ENCODE measurements around the gene U2SURP.
"Not testable (repeated sequence)": the region's sequence is repeated elsewhere in the genome, so short reads cannot be mapped to it uniquely, and the experiment has no call there.

The U2SURP gene

DNA sequence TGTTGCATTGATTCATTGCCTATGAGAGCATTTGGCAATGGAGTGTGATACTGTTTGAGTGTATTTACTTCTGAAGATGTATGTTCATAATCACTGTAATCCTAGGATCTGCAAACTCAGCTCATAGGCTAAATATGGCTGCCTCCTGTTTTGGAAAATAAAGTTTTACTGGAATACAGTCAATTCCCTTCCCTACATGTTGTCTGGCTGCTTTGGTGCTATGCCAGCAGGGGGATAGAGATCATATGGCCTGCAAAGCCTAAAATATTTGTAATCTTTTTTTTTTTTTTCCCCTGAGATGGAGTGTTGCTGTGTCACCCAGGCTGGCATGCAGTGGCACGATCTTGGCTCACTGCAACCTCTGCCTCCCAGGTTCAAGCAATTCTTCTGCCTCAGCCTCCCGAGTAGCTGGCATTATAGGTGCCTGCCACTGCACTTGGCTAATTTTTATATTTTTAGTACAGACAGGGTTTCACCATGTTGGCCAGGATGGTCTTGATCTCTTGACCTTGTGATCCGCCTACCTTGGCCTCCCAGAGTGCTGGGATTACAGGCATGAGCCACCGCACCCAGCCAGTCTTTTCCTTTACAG, 30.5 kb downstream of the U2SURP start:
- POLR2A ChIA-PET: interaction anchor here (0.7 kb wide), 1 partner anchor 87 kb away, joined by 5 read pairs; no protein-coding TSS in a partner anchor
- peaks cover 20 to 90% (median 56%) of the 10 kb centered on the region in 4 experiments for H3K36me3 ChIP-seq (ENCODE audit: control insufficient read depth in 4 of 4, insufficient read depth in 4 of 4, low read length in 3 of 4)
- H3K9me3 ChIP-seq (ENCODE audit: control extremely low read depth in 1 of 5, control insufficient read depth in 4 of 5, insufficient read depth in 2 of 5, low read depth in 1 of 5, low read length in 4 of 5); H3K4me3 ChIP-seq (ENCODE audit: control insufficient read depth in 1 of 7, extremely low read depth in 1 of 7, insufficient read depth in 4 of 7, low read depth in 2 of 7, low read length in 6 of 7); DNase-seq; H3K27me3 ChIP-seq (replicated peaks in 2 of 5; ENCODE audit: control insufficient read depth in 4 of 5, insufficient read depth in 5 of 5, low read length in 4 of 5); H3K4me1 ChIP-seq (ENCODE audit: control extremely low read depth in 1 of 4, control insufficient read depth in 4 of 4, insufficient read depth in 4 of 4, low read length in 3 of 4); H3K27ac ChIP-seq (ENCODE audit: insufficient read depth in 1 of 2, low read depth in 1 of 2, low read length in 2 of 2, poor library complexity in 1 of 2, severe bottlenecking in 2 of 2); CTCF ChIA-PET: not testable (repeated sequence)
- 100% methylated on average over 3 of the region's 4 CpGs for WGBS (ENCODE audit: insufficient coverage)

- POLR2A ChIA-PET: no interaction called here
- Histone ChIP-seq H3K27me3 (replicated peaks in 2 of 5; ENCODE audit: control insufficient read depth in 4 of 5, insufficient read depth in 5 of 5, low read length in 4 of 5) (no peaks in the 10 kb centered on the region), H3K27ac (ENCODE audit: insufficient read depth in 1 of 2, low read depth in 1 of 2, low read length in 2 of 2, poor library complexity in 1 of 2, severe bottlenecking in 2 of 2) (peak overlapping the region in 1 of 2 experiments; percentile 56), H3K36me3 (ENCODE audit: control insufficient read depth in 4 of 4, insufficient read depth in 4 of 4, low read length in 3 of 4) (peaks cover 13 to 77% (median 50%) of the 10 kb centered on the region in 4 experiments), H3K9me3 (ENCODE audit: control extremely low read depth in 1 of 5, control insufficient read depth in 4 of 5, insufficient read depth in 2 of 5, low read depth in 1 of 5, low read length in 4 of 5) (no peaks in the 10 kb centered on the region), H3K4me3 (ENCODE audit: control insufficient read depth in 1 of 7, extremely low read depth in 1 of 7, insufficient read depth in 4 of 7, low read depth in 2 of 7, low read length in 6 of 7) (no peak overlapping the region), H3K4me1 (ENCODE audit: control extremely low read depth in 1 of 4, control insufficient read depth in 4 of 4, insufficient read depth in 4 of 4, low read length in 3 of 4) (no peaks in the 10 kb centered on the region)
- no CpG with 5 or more reads among the region's 3 CpGs for WGBS (ENCODE audit: insufficient coverage)
- CTCF ChIA-PET: interaction anchor here (2.8 kb wide), 1 partner anchor 11 kb away, joined by 8 read pairs; no protein-coding TSS in a partner anchor
- DNase-seq: peak in 2 of 3 donors; percentile 13 to 19
Observed at GRCh38 chr3:143035466-143036211, 34.3 kb downstream of the U2SURP start.

- H3K36me3 ChIP-seq (ENCODE audit: control insufficient read depth in 4 of 4, insufficient read depth in 4 of 4, low read length in 3 of 4): peaks cover 9 to 68% (median 46%) of the 10 kb centered on the region in 4 experiments
- CTCF ChIA-PET: interaction anchor here (2.8 kb wide), 1 partner anchor 12 kb away, joined by 8 read pairs; no protein-coding TSS in a partner anchor
- WGBS (ENCODE audit: insufficient coverage): 88% methylated on average over 1 of the region's 2 CpGs
- no peaks in the 10 kb centered on the region for H3K4me1 ChIP-seq (ENCODE audit: control extremely low read depth in 1 of 4, control insufficient read depth in 4 of 4, insufficient read depth in 4 of 4, low read length in 3 of 4)
- POLR2A ChIA-PET: no interaction called here
- H3K4me3 ChIP-seq (ENCODE audit: control insufficient read depth in 1 of 7, extremely low read depth in 1 of 7, insufficient read depth in 4 of 7, low read depth in 2 of 7, low read length in 6 of 7): no peak overlapping the region
- H3K27ac ChIP-seq (ENCODE audit: insufficient read depth in 1 of 2, low read depth in 1 of 2, low read length in 2 of 2, poor library complexity in 1 of 2, severe bottlenecking in 2 of 2): no peak overlapping the region
- no peaks in the 10 kb centered on the region for H3K9me3 ChIP-seq (ENCODE audit: control extremely low read depth in 1 of 5, control insufficient read depth in 4 of 5, insufficient read depth in 2 of 5, low read depth in 1 of 5, low read length in 4 of 5)
- no peaks in the 10 kb centered on the region for H3K27me3 ChIP-seq (replicated peaks in 2 of 5; ENCODE audit: control insufficient read depth in 4 of 5, insufficient read depth in 5 of 5, low read length in 4 of 5)
- DNase-seq: peak in 2 of 3 donors; percentile 7 to 12
Observed at GRCh38 chr3:143036557-143036956, 35.2 kb downstream of the U2SURP start.

DNA sequence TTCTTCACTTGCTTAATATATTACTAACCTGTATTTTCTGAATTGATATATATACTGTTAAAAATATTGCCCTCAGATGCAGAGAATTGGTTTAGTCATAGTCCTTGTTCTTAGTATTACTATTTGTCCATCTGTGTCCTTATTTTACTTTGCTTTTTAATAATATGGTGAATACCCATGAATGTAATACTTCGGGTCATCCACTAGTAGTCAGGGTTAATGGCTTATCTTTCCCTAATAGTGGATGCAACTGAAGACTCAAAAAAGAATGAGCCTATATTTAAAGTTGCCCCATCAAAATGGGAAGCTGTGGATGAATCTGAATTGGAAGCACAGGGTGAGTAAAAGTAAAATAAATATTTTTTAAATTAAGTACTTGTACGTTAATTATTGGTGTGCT, 36.5 kb downstream of the U2SURP start:
- Histone ChIP-seq H3K4me1 (ENCODE audit: control extremely low read depth in 1 of 4, control insufficient read depth in 4 of 4, insufficient read depth in 4 of 4, low read length in 3 of 4) (no peaks in the 10 kb centered on the region), H3K9me3 (ENCODE audit: control extremely low read depth in 1 of 5, control insufficient read depth in 4 of 5, insufficient read depth in 2 of 5, low read depth in 1 of 5, low read length in 4 of 5) (no peaks in the 10 kb centered on the region), H3K27me3 (replicated peaks in 2 of 5; ENCODE audit: control insufficient read depth in 4 of 5, insufficient read depth in 5 of 5, low read length in 4 of 5) (no peaks in the 10 kb centered on the region), H3K36me3 (ENCODE audit: control insufficient read depth in 4 of 4, insufficient read depth in 4 of 4, low read length in 3 of 4) (peaks cover 7 to 63% (median 47%) of the 10 kb centered on the region in 4 experiments), H3K27ac (ENCODE audit: insufficient read depth in 1 of 2, low read depth in 1 of 2, low read length in 2 of 2, poor library complexity in 1 of 2, severe bottlenecking in 2 of 2) (no peak overlapping the region), H3K4me3 (ENCODE audit: control insufficient read depth in 1 of 7, extremely low read depth in 1 of 7, insufficient read depth in 4 of 7, low read depth in 2 of 7, low read length in 6 of 7) (no peak overlapping the region)
- ChIA-PET CTCF (interaction anchor here (0.7 to 2.8 kb wide), 4 partner anchors 13 to 637 kb away, joined by 3 to 8 read pairs (median 3); no protein-coding TSS in a partner anchor), POLR2A (interaction anchor here (0.6 kb wide), 2 partner anchors 541 to 1025 kb away, joined by 3 read pairs; no protein-coding TSS in a partner anchor)
- DNase-seq: no peak
- WGBS (ENCODE audit: insufficient coverage): no CpG with 5 or more reads among the region's 2 CpGs

GRCh38 chr3:143040261-143040879, 39.0 kb downstream of the U2SURP start:
- H3K36me3 ChIP-seq (ENCODE audit: control insufficient read depth in 4 of 4, insufficient read depth in 4 of 4, low read length in 3 of 4): peaks cover 15 to 65% (median 49%) of the 10 kb centered on the region in 4 experiments
- H3K9me3 ChIP-seq (ENCODE audit: control extremely low read depth in 1 of 5, control insufficient read depth in 4 of 5, insufficient read depth in 2 of 5, low read depth in 1 of 5, low read length in 4 of 5): no peaks in the 10 kb centered on the region
- CTCF ChIA-PET: interaction anchor here (0.9 to 1.8 kb wide), 3 partner anchors 9 to 310 kb away, joined by 3 to 5 read pairs (median 3); no protein-coding TSS in a partner anchor
- WGBS (ENCODE audit: insufficient coverage): 75% methylated on average over 1 of the region's 3 CpGs
- H3K27me3 ChIP-seq (replicated peaks in 2 of 5; ENCODE audit: control insufficient read depth in 4 of 5, insufficient read depth in 5 of 5, low read length in 4 of 5): no peaks in the 10 kb centered on the region
- no peaks in the 10 kb centered on the region for H3K4me1 ChIP-seq (ENCODE audit: control extremely low read depth in 1 of 4, control insufficient read depth in 4 of 4, insufficient read depth in 4 of 4, low read length in 3 of 4)
- no peak overlapping the region for H3K27ac ChIP-seq (ENCODE audit: insufficient read depth in 1 of 2, low read depth in 1 of 2, low read length in 2 of 2, poor library complexity in 1 of 2, severe bottlenecking in 2 of 2)
- POLR2A ChIA-PET: interaction anchor here (1.0 kb wide), 1 partner anchor 39 kb away, joined by 4 read pairs; the partner anchor contains the start of gene U2SURP
- DNase-seq: peak; percentile 22 to 60 (median 60)
- no peak overlapping the region for H3K4me3 ChIP-seq (ENCODE audit: control insufficient read depth in 1 of 7, extremely low read depth in 1 of 7, insufficient read depth in 4 of 7, low read depth in 2 of 7, low read length in 6 of 7)

DNA sequence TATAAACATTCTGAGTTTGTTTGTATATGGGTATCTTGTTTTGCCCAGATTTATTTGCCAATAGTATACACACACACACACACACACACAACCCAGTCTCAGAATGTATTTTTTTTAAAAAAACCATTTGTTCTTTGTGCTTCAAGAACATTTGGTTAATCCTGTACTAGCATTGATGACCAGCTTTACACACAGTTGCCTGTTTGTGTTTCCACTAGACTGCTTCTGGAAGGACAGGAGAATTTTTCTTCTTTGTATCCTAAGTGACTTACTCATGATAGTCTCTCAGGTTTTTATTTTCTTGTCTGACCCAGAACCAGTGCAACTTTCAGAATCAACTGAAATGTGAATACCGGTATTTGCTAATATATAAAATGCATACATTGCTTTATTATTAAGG, 40.5 kb downstream of the U2SURP start:
- DNase-seq: no peak
- CTCF ChIA-PET: interaction anchor here (1.3 to 1.8 kb wide), 4 partner anchors 11 to 65 kb away, joined by 3 to 5 read pairs (median 4); no protein-coding TSS in a partner anchor
- Histone ChIP-seq H3K4me3 (ENCODE audit: control insufficient read depth in 1 of 7, extremely low read depth in 1 of 7, insufficient read depth in 4 of 7, low read depth in 2 of 7, low read length in 6 of 7) (no peak overlapping the region), H3K27me3 (replicated peaks in 2 of 5; ENCODE audit: control insufficient read depth in 4 of 5, insufficient read depth in 5 of 5, low read length in 4 of 5) (no peaks in the 10 kb centered on the region), H3K27ac (ENCODE audit: insufficient read depth in 1 of 2, low read depth in 1 of 2, low read length in 2 of 2, poor library complexity in 1 of 2, severe bottlenecking in 2 of 2) (no peak overlapping the region), H3K9me3 (ENCODE audit: control extremely low read depth in 1 of 5, control insufficient read depth in 4 of 5, insufficient read depth in 2 of 5, low read depth in 1 of 5, low read length in 4 of 5) (no peaks in the 10 kb centered on the region), H3K4me1 (ENCODE audit: control extremely low read depth in 1 of 4, control insufficient read depth in 4 of 4, insufficient read depth in 4 of 4, low read length in 3 of 4) (no peaks in the 10 kb centered on the region), H3K36me3 (ENCODE audit: control insufficient read depth in 4 of 4, insufficient read depth in 4 of 4, low read length in 3 of 4) (peaks cover 18 to 60% (median 47%) of the 10 kb centered on the region in 4 experiments)
- POLR2A ChIA-PET: no interaction called here
- no CpG with 5 or more reads among the region's 1 CpG for WGBS (ENCODE audit: insufficient coverage)

All from common myeloid progenitor, CD34-positive (primary cell).